HG03159 (cell line): ENCODE results near the gene SH2D4B.
A peak's percentile ranks its signal among the peaks of the same experiment; 100 is the strongest.
"Not testable (repeated sequence)": the region's sequence is repeated elsewhere in the genome, so short reads cannot be mapped to it uniquely, and the experiment has no call there.

Experiments used
- ATAC-seq: cut with Tn5 transposase; IDR thresholded peaks from one replicate; pipeline ENCODE4 v1.9.1; 2021; ENCODE audit warnings: mild to moderate bottlenecking, moderate library complexity; ENCODE audit not compliant: unreplicated experiment

SH2D4B gene

GRCh38 chr10:80523773-80524172, 13.9 kb upstream of the SH2D4B start:
- ATAC-seq: no peak

GRCh38 chr10:80524190-80524909, 13.4 kb upstream of the SH2D4B start:
- ATAC-seq: no peak

GRCh38 chr10:80526218-80526617, 11.5 kb upstream of the SH2D4B start:
- no peak for ATAC-seq

GRCh38 chr10:80526742-80527141, 11.0 kb upstream of the SH2D4B start:
- ATAC-seq: no peak

- ATAC-seq: no peak
These were observed 9.5 kb upstream of the SH2D4B start for GRCh38 chr10:80528185-80528700.

GRCh38 chr10:80528901-80529300, 8.8 kb upstream of the SH2D4B start:
- no peak for ATAC-seq

GRCh38 chr10:80529604-80530003, 8.1 kb upstream of the SH2D4B start:
- no peak for ATAC-seq

GRCh38 chr10:80530251-80530650, 7.5 kb upstream of the SH2D4B start:
- no peak for ATAC-seq

- no peak for ATAC-seq
These were observed 6.9 kb upstream of the SH2D4B start for GRCh38 chr10:80530816-80531215.

- no peak for ATAC-seq
These were observed 5.1 kb upstream of the SH2D4B start for GRCh38 chr10:80532571-80532970.

GRCh38 chr10:80534059-80534458, 3.6 kb upstream of the SH2D4B start:
- ATAC-seq: not testable (repeated sequence)

- not testable (repeated sequence) for ATAC-seq
These were observed 3.1 kb upstream of the SH2D4B start for GRCh38 chr10:80534646-80535045.

GRCh38 chr10:80535671-80536360, 1.9 kb upstream of the SH2D4B start:
- ATAC-seq: peak; percentile 91

- ATAC-seq: no peak
These were observed 1.3 kb upstream of the SH2D4B start for GRCh38 chr10:80536361-80536835.

- ATAC-seq: no peak
These were observed 491 bp upstream of the SH2D4B start for GRCh38 chr10:80537086-80537735.

- no peak for ATAC-seq
These were observed 931 bp downstream of the SH2D4B start for GRCh38 chr10:80538481-80539185.

GRCh38 chr10:80539421-80540031, 1.8 kb downstream of the SH2D4B start:
- ATAC-seq: no peak

- no peak for ATAC-seq
These were observed 2.4 kb downstream of the SH2D4B start for GRCh38 chr10:80540136-80540535.

- no peak for ATAC-seq
These were observed 2.9 kb downstream of the SH2D4B start for GRCh38 chr10:80540618-80540980.

- ATAC-seq: peak; percentile 52
These were observed 3.5 kb downstream of the SH2D4B start for GRCh38 chr10:80540981-80541750.
